ENCODE results near the gene CLIP3. TPM values are rescaled to one million over a fixed set of nuclear protein-coding genes. Genes with fewer than 3 reads are reported as not detected.
A peak's percentile ranks its signal among the peaks of the same experiment; 100 is the strongest.

Gene CLIP3
- total and polyA plus RNA-seq, 2 of the 13 experiments (the other 11 are each of a cell fraction or from before 2014, with no cell fraction given): 0.15 to 1.2 TPM

DNA sequence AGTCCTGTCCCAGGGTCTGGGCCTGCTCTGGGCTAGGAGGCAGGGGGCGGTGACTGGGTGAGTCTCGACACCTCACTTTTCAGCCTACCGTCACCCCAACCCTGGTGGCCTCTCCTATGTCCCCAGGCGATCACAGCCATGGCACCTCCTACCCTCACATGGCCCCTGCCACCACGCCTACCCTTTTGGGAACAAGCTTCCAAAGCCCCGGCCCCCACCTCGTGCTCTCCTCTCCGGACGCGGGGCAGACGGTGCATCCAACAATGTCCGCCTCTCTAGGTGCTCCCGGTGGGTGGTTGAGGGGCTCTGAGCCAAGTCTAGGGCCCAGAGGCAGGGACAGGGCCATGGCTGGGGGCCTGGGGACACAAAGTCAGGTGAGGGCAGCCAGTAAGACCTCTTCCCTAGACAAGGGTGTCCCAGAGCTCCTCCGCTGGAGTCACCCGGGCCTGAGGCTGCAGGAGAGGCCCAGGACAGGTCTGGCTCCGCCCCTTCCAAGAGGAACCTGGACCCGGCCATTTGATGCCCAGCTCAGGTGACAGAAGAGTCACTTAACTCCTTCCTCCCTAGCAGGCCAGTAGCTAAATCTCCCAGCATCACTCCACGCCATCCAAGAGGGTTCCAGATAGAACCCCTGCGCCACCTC lies 24.2 kb downstream of the CLIP3 start, which contains the start of gene SYNE4 (continued):
- TF ChIP-seq, protein P1, sequence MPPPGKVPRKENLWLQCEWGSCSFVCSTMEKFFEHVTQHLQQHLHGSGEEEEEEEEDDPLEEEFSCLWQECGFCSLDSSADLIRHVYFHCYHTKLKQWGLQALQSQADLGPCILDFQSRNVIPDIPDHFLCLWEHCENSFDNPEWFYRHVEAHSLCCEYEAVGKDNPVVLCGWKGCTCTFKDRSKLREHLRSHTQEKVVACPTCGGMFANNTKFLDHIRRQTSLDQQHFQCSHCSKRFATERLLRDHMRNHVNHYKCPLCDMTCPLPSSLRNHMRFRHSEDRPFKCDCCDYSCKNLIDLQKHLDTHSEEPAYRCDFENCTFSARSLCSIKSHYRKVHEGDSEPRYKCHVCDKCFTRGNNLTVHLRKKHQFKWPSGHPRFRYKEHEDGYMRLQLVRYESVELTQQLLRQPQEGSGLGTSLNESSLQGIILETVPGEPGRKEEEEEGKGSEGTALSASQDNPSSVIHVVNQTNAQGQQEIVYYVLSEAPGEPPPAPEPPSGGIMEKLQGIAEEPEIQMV (CRISPR knock-in tag; IDR thresholded peaks at IDR 0.05; ENCODE audit: low read depth): no peak
- TF ChIP-seq JUNB (CRISPR knock-in tag; IDR thresholded peaks at IDR 0.05; ENCODE audit: borderline replicate concordance): no peak
- TF ChIP-seq, protein P2, sequence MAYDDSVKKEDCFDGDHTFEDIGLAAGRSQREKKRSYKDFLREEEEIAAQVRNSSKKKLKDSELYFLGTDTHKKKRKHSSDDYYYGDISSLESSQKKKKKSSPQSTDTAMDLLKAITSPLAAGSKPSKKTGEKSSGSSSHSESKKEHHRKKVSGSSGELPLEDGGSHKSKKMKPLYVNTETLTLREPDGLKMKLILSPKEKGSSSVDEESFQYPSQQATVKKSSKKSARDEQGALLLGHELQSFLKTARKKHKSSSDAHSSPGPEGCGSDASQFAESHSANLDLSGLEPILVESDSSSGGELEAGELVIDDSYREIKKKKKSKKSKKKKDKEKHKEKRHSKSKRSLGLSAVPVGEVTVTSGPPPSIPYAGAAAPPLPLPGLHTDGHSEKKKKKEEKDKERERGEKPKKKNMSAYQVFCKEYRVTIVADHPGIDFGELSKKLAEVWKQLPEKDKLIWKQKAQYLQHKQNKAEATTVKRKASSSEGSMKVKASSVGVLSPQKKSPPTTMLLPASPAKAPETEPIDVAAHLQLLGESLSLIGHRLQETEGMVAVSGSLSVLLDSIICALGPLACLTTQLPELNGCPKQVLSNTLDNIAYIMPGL (CRISPR knock-in tag; IDR thresholded peaks at IDR 0.05; ENCODE audit: borderline replicate concordance in 1 of 2, low read depth in 1 of 2): peak; percentile 59 to 61; a peak in 1 of 4 replicates
- TF ChIP-seq, protein P3, sequence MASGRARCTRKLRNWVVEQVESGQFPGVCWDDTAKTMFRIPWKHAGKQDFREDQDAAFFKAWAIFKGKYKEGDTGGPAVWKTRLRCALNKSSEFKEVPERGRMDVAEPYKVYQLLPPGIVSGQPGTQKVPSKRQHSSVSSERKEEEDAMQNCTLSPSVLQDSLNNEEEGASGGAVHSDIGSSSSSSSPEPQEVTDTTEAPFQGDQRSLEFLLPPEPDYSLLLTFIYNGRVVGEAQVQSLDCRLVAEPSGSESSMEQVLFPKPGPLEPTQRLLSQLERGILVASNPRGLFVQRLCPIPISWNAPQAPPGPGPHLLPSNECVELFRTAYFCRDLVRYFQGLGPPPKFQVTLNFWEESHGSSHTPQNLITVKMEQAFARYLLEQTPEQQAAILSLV (CRISPR knock-in tag; IDR thresholded peaks at IDR 0.05; ENCODE audit: borderline replicate concordance): peak; percentile 88; the same call in 1 of the 2 replicates
- TF ChIP-seq, protein P4, sequence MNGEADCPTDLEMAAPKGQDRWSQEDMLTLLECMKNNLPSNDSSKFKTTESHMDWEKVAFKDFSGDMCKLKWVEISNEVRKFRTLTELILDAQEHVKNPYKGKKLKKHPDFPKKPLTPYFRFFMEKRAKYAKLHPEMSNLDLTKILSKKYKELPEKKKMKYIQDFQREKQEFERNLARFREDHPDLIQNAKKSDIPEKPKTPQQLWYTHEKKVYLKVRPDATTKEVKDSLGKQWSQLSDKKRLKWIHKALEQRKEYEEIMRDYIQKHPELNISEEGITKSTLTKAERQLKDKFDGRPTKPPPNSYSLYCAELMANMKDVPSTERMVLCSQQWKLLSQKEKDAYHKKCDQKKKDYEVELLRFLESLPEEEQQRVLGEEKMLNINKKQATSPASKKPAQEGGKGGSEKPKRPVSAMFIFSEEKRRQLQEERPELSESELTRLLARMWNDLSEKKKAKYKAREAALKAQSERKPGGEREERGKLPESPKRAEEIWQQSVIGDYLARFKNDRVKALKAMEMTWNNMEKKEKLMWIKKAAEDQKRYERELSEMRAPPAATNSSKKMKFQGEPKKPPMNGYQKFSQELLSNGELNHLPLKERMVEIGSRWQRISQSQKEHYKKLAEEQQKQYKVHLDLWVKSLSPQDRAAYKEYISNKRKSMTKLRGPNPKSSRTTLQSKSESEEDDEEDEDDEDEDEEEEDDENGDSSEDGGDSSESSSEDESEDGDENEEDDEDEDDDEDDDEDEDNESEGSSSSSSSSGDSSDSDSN (CRISPR knock-in tag; IDR thresholded peaks at IDR 0.05): peak; percentile 68
- TF ChIP-seq YEATS4 (CRISPR knock-in tag; IDR thresholded peaks at IDR 0.05; ENCODE audit: borderline replicate concordance): peak; percentile 72; the same call in 1 of the 2 replicates
- no peak for TF ChIP-seq MED8 (CRISPR knock-in tag; IDR thresholded peaks at IDR 0.05; ENCODE audit: insufficient replicate concordance)
- TF ChIP-seq, protein P5, sequence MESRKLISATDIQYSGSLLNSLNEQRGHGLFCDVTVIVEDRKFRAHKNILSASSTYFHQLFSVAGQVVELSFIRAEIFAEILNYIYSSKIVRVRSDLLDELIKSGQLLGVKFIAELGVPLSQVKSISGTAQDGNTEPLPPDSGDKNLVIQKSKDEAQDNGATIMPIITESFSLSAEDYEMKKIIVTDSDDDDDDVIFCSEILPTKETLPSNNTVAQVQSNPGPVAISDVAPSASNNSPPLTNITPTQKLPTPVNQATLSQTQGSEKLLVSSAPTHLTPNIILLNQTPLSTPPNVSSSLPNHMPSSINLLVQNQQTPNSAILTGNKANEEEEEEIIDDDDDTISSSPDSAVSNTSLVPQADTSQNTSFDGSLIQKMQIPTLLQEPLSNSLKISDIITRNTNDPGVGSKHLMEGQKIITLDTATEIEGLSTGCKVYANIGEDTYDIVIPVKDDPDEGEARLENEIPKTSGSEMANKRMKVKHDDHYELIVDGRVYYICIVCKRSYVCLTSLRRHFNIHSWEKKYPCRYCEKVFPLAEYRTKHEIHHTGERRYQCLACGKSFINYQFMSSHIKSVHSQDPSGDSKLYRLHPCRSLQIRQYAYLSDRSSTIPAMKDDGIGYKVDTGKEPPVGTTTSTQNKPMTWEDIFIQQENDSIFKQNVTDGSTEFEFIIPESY (CRISPR knock-in tag; IDR thresholded peaks at IDR 0.05): no peak
- TF ChIP-seq, protein P6, sequence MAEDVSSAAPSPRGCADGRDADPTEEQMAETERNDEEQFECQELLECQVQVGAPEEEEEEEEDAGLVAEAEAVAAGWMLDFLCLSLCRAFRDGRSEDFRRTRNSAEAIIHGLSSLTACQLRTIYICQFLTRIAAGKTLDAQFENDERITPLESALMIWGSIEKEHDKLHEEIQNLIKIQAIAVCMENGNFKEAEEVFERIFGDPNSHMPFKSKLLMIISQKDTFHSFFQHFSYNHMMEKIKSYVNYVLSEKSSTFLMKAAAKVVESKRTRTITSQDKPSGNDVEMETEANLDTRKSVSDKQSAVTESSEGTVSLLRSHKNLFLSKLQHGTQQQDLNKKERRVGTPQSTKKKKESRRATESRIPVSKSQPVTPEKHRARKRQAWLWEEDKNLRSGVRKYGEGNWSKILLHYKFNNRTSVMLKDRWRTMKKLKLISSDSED (CRISPR knock-in tag; IDR thresholded peaks at IDR 0.05): no peak
- TF ChIP-seq, protein P7, sequence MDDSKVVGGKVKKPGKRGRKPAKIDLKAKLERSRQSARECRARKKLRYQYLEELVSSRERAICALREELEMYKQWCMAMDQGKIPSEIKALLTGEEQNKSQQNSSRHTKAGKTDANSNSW (CRISPR knock-in tag; IDR thresholded peaks at IDR 0.05; ENCODE audit: borderline replicate concordance): no peak
- TF ChIP-seq ZNF234 (CRISPR knock-in tag; conservative IDR thresholded peaks at IDR 0.05): no peak
- TF ChIP-seq, protein P8, sequence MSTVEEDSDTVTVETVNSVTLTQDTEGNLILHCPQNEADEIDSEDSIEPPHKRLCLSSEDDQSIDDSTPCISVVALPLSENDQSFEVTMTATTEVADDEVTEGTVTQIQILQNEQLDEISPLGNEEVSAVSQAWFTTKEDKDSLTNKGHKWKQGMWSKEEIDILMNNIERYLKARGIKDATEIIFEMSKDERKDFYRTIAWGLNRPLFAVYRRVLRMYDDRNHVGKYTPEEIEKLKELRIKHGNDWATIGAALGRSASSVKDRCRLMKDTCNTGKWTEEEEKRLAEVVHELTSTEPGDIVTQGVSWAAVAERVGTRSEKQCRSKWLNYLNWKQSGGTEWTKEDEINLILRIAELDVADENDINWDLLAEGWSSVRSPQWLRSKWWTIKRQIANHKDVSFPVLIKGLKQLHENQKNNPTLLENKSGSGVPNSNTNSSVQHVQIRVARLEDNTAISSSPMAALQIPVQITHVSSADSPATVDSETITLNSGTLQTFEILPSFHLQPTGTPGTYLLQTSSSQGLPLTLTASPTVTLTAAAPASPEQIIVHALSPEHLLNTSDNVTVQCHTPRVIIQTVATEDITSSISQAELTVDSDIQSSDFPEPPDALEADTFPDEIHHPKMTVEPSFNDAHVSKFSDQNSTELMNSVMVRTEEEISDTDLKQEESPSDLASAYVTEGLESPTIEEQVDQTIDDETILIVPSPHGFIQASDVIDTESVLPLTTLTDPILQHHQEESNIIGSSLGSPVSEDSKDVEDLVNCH (CRISPR knock-in tag; IDR thresholded peaks at IDR 0.05): no peak
- TF ChIP-seq ZSCAN31 (CRISPR knock-in tag; IDR thresholded peaks at IDR 0.05; ENCODE audit: low read depth): no peak
- TF ChIP-seq MLLT10 (CRISPR knock-in tag; IDR thresholded peaks at IDR 0.05): no peak

All from HepG2 (cell line).